NT2/D1 (cell line): ENCODE results near the gene SEMA3C.

Source experiments
- DNase-seq: peaks from one replicate; pipeline ENCODE4 v3.0.0-alpha.2; 2011; ENCODE audit warnings: low read depth, low spot score
- H3K27me3 ChIP-seq: 2 replicates; pipeline ENCODE4 v1.6.0; 2011; ENCODE audit warnings: mild to moderate bottlenecking; ENCODE audit not compliant: insufficient read length, insufficient read depth
- H3K36me3 ChIP-seq: 2 replicates; pipeline ENCODE4 v1.6.1; 2011; ENCODE audit warnings: mild to moderate bottlenecking, low read length, mixed read lengths; ENCODE audit not compliant: insufficient read depth, insufficient read length
- H3K4me1 ChIP-seq: 2 replicates; pipeline ENCODE4 v1.5.1; 2011; ENCODE audit not compliant: insufficient read depth, insufficient read length
- H3K4me3 ChIP-seq: 2 replicates; pipeline ENCODE4 v1.5.1; 2011; ENCODE audit warnings: low read depth; ENCODE audit not compliant: insufficient read length
- H3K9ac ChIP-seq: 2 replicates; pipeline ENCODE4 v1.6.0; 2011; ENCODE audit warnings: low read depth; ENCODE audit not compliant: insufficient read length
- H3K9me3 ChIP-seq: 2 replicates; pipeline ENCODE4 v1.5.1; 2011; ENCODE audit warnings: mild to moderate bottlenecking, low read length; ENCODE audit not compliant: insufficient read depth
- SUZ12 ChIP-seq: IDR thresholded peaks from 2 replicates; pipeline ENCODE4 v1.6.1; 2011; ENCODE audit not compliant: insufficient read length, insufficient read depth; ENCODE audit errors: extremely low read depth
- YY1 ChIP-seq: IDR thresholded peaks from 2 replicates; pipeline ENCODE4 v1.6.1; 2011; ENCODE audit not compliant: insufficient read length, insufficient read depth
- ZNF274 ChIP-seq: IDR thresholded peaks from 2 replicates; pipeline ENCODE4 v1.6.1; 2011; ENCODE audit warnings: mild to moderate bottlenecking, low read depth, low read length

Gene SEMA3C

DNA sequence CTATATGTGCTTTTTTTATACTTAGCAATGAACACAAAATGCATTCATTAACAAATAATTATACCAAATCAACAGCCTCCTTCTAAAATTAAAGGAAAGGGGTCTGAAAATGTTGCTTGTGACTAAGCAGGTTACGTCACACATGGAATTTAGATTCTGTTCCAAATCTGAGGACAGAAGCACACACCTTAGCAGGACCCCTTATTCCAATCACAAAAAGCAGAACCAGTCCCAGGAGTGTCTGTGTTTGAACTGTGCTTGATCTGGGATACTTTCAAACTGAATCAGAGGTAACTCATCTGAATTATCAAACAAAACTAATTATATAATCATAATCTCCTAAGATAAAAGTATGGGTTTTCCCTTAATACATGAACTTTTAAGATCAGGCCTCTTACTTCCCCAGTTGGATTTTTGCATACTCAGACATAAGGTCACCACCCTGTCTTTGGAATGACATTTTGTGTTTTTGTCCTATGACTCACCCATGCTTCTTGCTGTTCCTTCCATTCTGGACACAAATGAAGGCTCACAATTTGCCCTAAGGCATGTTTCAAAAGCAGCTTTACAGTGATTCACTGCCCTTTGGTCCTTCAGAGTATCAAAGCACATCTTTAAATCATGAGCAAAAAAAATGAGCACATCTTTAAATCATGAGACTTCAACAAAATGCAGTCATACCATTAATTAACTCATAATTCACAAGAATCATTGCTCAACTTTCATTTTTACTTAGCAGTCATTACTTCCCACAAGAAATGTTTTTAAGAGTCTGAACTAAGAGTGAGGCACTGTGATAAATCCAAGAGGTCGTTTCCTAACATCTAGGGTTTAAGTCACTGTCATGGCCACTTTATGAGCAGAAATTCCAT is 35.5 kb downstream of the SEMA3C start:
- peak; percentile 25 for DNase-seq
- H3K27me3 ChIP-seq = peaks cover 3% of the 10 kb centered on the region
- TF ChIP-seq YY1 (no peak), SUZ12 (no peak), ZNF274 (no peak)
- no peak overlapping the region for H3K9ac ChIP-seq
- H3K4me1 ChIP-seq = no peaks in the 10 kb centered on the region
- no peak overlapping the region for H3K4me3 ChIP-seq
- no peaks in the 10 kb centered on the region for H3K9me3 ChIP-seq
- no peaks in the 10 kb centered on the region for H3K36me3 ChIP-seq

DNA sequence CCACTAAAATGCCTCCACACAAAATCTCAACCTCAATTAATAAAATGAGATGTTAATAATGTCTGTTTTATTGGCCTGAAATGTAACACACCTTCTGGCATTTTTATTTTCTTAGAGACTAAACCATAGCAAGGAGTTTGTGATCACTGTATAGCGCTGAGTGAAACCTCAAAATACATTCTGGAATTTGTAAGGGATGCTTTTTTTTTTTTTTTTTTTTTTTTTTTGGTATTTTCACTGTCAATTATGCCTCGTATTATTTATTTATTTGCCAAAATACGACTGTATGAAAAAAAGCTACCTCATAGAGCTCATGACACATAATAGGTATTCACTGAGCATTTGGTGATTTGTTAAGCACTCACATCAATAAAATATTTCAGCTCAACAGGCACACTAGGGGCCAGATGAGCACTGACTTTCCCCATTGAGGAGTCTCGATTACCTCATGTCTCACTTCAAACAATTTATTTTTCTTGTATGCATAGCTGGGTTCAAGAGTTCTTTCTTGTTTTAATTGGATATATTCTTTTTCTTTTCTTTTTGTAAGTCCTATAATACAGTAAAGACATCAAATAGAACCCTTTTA is 36.5 kb downstream of the SEMA3C start:
- no peaks in the 10 kb centered on the region for H3K36me3 ChIP-seq
- H3K9ac ChIP-seq = no peak overlapping the region
- TF ChIP-seq YY1 (no peak), ZNF274 (no peak), SUZ12 (no peak)
- no peaks in the 10 kb centered on the region for H3K4me1 ChIP-seq
- H3K9me3 ChIP-seq = no peaks in the 10 kb centered on the region
- peaks cover 3% of the 10 kb centered on the region for H3K27me3 ChIP-seq
- DNase-seq = no peak
- no peak overlapping the region for H3K4me3 ChIP-seq

DNA sequence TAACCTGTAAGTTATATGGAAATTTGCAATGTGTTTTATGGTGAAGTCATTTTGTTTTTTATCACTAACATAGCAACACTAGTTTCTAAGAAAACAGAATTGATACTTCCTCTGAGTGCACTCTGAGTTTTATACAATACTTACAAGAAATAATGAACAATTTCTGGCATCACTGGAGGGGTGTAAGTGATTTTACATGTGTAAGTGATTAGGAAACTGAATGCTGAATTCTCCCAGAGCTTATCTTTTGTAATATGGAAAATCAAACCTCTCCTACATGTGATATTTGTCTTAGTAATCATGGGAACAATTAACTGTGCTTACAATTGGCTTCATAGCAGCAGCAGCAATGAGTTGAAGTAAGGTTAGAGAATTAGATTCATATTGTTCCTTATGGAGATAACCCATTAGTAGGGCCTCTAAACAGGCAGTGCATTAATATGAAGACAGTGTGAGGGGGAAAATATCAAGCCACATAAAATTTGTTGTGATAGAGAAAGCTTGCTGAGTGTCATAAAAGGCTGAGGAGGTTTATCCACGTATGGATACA is 37.4 kb downstream of the SEMA3C start:
- Histone ChIP-seq H3K9ac (no peak overlapping the region), H3K9me3 (no peaks in the 10 kb centered on the region), H3K4me1 (no peaks in the 10 kb centered on the region), H3K4me3 (no peak overlapping the region), H3K27me3 (peaks cover 3% of the 10 kb centered on the region), H3K36me3 (no peaks in the 10 kb centered on the region)
- no peak for DNase-seq
- TF ChIP-seq YY1 (no peak), SUZ12 (no peak), ZNF274 (no peak)

DNA sequence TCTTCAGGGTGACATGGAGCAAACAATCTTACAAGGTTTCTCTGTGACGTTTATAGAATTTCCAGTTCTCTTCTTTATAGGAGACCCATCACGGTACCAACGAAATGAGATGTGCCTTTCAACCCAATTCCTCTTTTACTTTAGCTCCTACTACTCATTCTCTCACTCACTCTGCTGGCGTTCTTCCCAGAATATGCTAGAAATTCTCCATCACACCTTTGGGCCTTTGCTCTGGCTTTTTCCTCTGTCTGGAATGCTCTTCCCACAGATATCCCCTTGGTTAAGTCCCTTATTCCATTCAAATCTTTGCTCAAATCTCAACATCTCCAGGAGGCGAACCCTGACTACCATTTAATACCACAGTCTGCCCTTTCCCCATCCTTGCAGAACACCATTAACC is 39.0 kb downstream of the SEMA3C start:
- H3K9ac ChIP-seq = no peak overlapping the region
- DNase-seq = no peak
- H3K4me1 ChIP-seq = no peaks in the 10 kb centered on the region
- H3K4me3 ChIP-seq = no peak overlapping the region
- peaks cover 5% of the 10 kb centered on the region for H3K27me3 ChIP-seq
- TF ChIP-seq SUZ12 (no peak), ZNF274 (no peak), YY1 (no peak)
- H3K9me3 ChIP-seq = no peaks in the 10 kb centered on the region
- no peaks in the 10 kb centered on the region for H3K36me3 ChIP-seq

DNA sequence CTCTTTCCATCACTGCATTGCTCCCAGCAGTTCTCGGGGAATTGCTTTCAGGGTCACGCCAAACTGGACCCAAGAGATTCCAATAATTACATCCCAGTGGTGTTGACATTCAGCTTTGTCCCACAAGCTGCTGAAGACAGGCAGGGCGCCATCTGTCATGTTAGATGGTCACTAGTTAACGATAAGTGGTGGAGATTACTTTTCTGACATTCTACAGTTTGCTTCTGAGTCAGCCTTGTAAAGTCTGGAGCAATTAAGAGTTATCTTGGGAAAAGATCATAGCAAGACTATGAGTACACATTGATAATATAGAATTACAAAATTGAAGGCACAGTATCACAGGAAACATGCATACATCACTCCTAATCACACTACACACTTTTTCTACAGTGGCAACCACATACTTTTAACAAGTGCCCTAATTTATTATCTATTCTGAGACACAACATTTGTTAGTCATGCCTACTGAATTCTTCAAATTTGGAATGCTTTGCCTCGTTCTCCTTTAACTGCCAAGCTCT is 41.9 kb downstream of the SEMA3C start:
- no peaks in the 10 kb centered on the region for H3K9me3 ChIP-seq
- H3K36me3 ChIP-seq = no peaks in the 10 kb centered on the region
- H3K27me3 ChIP-seq = peaks cover 9% of the 10 kb centered on the region
- H3K4me3 ChIP-seq = no peak overlapping the region
- no peak for DNase-seq
- TF ChIP-seq SUZ12 = no peak
- no peak for TF ChIP-seq ZNF274
- TF ChIP-seq YY1 = no peak
- H3K9ac ChIP-seq = no peak overlapping the region
- no peaks in the 10 kb centered on the region for H3K4me1 ChIP-seq

DNA sequence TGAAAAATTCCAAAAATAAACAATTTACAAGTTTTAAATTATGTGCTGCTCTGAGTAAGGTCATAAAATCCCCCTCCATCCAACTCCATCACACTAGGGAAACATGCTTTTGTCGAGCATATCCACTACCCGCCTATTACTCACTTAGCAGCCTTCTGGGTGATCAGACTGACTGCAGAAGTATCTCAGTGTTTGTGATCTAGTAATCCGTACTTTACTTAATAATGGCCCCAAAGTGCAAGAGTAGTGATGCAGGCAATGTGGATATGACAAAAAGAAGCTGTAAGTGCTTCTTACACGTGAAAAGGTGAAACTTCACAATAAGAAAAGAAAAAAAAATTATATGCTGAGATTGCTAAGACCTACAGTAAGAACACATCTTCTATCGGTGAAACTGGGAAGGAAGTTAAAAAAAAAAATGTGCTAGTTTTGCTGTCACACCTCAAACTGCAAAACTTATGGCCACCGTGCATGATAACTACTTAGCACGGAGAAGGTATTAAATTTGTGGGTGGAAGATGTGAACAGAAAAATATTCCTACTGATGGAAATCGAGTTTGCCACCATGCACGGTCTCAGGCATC is 43.2 kb downstream of the SEMA3C start:
- H3K27me3 ChIP-seq = peaks cover 9% of the 10 kb centered on the region
- DNase-seq = no peak
- no peaks in the 10 kb centered on the region for H3K4me1 ChIP-seq
- H3K9me3 ChIP-seq = no peaks in the 10 kb centered on the region
- H3K9ac ChIP-seq = no peak overlapping the region
- no peak overlapping the region for H3K4me3 ChIP-seq
- TF ChIP-seq SUZ12 (no peak), YY1 (no peak), ZNF274 (no peak)
- no peaks in the 10 kb centered on the region for H3K36me3 ChIP-seq

DNA sequence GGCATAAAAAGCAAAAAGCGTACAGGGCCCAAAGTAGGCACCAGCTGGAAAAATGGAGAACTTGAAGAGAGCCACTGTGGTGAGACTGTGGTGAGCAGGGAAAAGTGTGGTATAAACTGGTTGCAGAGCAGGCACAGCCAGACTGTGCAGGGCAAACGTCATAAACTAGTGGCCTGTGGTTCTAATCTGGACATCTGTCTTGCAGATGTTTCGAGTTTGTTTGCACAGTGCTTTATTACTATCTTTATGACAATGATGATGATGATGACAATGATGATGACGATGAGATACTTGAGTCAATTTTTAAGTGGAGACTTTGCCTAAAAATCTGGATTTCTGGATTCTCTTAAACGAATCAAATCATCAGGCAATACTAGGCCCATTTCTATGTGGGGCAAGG is 45.7 kb downstream of the SEMA3C start:
- TF ChIP-seq ZNF274 (no peak), YY1 (no peak), SUZ12 (no peak)
- Histone ChIP-seq H3K4me1 (no peaks in the 10 kb centered on the region), H3K27me3 (peaks cover 6% of the 10 kb centered on the region), H3K9me3 (no peaks in the 10 kb centered on the region), H3K4me3 (no peak overlapping the region), H3K36me3 (no peaks in the 10 kb centered on the region), H3K9ac (no peak overlapping the region)
- DNase-seq = no peak
